Gastroesophageal sphincter (tissue), 3 donors: ENCODE results near the gene PPP1R26.

Experiments
- EP300 ChIP-seq: sonication (generic); formaldehyde crosslinking; IDR thresholded peaks from one replicate; pipeline ENCODE4 v1.6.1; 2017; ENCODE audit warnings: antibody characterized with exemption, mild to moderate bottlenecking
- TF ChIP-seq, protein P1 (sequence below), 4 experiments: fragments of 200-600 bp in 2 of 4; fragments of 450-650 bp in 2 of 4; sonication (generic) in 1 of 4; IDR thresholded peaks; one replicate each; pipeline ENCODE4 v1.5.1; 2017 to 2019; ENCODE audit warnings: antibody characterized with exemption in 4 of 4, mild to moderate bottlenecking in 2 of 4, moderate library complexity in 2 of 4

- TF ChIP-seq EP300 = no peak
- TF ChIP-seq, protein P1, sequence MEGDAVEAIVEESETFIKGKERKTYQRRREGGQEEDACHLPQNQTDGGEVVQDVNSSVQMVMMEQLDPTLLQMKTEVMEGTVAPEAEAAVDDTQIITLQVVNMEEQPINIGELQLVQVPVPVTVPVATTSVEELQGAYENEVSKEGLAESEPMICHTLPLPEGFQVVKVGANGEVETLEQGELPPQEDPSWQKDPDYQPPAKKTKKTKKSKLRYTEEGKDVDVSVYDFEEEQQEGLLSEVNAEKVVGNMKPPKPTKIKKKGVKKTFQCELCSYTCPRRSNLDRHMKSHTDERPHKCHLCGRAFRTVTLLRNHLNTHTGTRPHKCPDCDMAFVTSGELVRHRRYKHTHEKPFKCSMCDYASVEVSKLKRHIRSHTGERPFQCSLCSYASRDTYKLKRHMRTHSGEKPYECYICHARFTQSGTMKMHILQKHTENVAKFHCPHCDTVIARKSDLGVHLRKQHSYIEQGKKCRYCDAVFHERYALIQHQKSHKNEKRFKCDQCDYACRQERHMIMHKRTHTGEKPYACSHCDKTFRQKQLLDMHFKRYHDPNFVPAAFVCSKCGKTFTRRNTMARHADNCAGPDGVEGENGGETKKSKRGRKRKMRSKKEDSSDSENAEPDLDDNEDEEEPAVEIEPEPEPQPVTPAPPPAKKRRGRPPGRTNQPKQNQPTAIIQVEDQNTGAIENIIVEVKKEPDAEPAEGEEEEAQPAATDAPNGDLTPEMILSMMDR (IDR thresholded peaks at IDR 0.05) = no peak
These were observed 32.5 kb upstream of the PPP1R26 start for GRCh38 chr9:135447126-135447525.
